ENCODE results near the gene RIN1.
"Not testable (repeated sequence)": the region's sequence is repeated elsewhere in the genome, so short reads cannot be mapped to it uniquely, and the experiment has no call there.

RIN1 gene

DNA sequence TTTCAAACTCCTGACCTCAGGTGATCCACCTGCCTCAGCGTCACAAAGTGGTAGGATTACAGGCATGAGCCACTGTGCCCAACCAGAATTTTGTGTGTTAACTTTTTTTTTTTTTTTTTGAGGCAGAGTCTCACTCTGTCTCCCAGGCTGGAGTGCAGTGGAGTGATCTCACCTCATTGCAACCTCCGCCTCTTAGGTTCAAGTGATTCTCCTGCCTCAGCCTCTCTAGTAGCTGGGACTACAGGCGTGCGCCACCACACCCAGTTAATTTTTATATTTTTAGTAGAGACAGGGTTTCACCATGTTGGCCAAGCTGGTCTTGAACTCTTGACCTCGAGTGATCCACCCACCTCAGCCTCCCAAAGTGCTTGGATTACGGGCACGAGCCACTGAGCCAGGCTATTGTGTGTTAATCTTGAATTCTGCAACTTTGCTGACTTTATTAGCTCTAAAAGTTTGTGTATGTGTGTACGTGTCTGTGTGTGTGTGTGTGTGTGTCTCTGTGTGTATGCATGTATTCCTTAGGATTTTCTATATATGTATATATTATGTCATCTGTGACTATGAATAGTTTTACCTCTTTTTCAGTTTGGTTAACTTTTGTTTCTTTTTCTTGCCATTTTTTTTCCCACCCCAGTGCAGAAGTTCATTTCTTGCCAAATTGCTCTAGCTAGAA, 14.5 kb upstream of the RIN1 start:
- not testable (repeated sequence) for DNase-seq

DNA sequence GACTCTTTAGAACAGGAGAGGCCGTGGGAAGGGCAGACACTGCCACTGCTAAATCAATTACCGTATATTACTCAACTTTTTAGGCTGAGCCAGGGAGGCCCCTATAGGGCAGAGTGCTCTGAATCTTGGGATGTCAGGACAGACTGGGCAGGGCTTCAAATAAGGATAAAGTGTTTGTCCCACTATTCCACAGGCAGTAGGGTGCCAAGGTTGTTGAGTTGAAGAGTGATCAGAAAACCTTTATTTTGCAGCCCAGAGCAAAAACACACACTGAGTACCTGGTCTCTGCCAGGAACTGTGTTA, 12.8 kb upstream of the RIN1 start:
- no peak for DNase-seq

DNA sequence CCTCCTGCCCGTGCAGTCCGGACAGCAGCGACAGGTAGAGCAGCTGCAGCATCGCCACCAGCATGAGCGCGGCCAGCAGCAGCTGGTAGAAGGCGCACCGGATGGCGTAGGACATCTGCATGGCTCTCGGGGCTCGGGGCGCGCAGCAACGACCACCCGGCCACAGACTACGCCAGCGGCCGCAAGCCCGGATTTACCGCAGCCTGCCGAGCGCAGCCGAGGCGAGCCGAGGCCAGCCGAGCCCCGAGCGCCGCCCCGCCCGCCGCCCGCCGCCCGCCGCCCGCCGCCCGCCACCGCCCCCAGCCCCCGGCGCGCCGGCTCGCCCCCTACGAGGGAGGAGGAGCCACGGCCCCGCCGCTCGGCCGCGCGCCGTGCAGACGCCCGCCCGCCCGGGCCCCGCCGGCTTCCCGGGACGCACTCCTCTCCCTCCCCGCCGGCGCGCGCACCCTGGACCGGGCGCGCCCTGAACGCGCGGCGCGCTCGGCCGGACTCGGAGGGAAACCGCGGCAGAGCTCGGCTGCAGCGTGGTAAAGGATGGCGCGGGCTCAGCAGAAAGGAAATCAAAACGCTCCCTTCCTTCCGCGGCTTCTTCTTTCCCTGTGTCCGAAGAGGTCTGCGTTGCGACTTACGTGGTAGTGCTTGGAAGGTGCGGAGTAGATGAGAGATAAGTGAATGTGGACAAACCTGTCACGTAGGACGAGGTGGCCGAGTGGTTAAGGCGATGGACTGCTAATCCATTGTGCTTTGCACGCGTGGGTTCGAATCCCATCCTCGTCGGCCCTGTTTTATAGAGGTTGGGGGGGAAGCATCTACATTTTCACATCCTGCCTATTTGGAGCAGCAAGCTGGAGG, 11.4 kb upstream of the RIN1 start, which contains the start of gene B4GAT1:
Gene B4GAT1 (minus strand): TSS at position 205 of the 852 bp plus-strand sequence. CDS start 84 bp downstream, at position 121.
- peak; percentile 97 for DNase-seq

DNA sequence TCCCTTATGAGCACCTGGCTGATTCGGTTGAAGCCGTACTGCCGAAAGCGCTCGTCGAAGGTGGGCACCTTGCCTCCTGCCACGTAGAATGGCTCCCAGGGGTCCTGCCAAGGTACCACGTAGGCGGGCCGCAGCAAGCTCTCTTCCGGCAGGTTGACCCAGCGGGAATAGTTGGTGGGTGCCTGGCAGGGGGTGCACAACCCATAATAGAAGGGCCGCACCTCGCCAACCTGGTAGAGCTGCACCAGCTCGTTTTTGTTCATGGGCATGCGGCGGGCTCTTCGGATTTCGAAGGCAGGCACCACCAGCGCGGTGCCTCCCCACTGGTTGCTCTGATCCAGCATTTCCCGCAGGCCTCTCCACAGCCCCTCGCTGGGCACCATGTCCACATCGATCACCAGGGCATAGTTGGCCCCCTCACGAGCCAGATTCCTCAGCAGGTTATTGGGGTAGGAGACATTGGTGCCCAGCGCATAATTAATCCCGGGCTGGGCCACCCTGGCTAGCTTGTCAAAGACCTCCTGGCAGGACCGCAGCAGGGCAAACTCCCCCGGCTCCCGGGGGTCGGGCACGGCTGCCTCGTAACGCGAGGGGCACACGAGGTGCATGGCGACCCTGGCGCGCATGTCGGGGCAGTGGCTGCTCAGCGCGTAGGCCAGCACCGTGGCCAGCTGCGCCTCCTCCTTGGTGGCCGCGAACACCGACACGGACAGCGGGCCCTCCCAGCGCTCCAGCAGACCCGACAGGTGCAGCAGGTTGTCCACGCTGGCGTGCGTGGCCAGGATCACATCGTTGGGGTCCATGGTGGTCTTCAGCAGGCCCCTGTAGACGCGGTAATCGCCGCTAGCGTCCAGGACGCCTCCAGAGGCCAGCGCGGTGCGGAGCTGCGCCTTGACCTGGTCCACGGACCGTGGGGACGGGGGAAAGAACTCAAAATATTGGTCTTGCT, 10.5 kb upstream of the RIN1 start:
- DNase-seq = no peak

DNA sequence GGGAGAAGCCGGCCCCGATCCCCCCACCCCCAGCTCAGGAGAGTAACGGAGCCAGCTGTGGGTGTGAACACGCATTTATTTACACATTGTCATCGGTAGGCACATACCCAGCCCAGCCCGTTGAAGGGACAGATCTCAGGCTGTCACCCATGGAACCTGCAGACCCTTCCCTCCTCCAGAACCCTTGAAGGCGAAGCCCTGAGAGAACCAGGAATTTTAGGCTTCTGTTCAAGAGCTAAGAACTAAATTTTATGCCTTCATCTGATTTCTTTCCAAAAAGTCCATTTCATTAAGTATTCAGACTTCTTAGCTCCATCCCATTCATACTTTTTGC, 9.0 kb upstream of the RIN1 start:
- no peak for DNase-seq

DNA sequence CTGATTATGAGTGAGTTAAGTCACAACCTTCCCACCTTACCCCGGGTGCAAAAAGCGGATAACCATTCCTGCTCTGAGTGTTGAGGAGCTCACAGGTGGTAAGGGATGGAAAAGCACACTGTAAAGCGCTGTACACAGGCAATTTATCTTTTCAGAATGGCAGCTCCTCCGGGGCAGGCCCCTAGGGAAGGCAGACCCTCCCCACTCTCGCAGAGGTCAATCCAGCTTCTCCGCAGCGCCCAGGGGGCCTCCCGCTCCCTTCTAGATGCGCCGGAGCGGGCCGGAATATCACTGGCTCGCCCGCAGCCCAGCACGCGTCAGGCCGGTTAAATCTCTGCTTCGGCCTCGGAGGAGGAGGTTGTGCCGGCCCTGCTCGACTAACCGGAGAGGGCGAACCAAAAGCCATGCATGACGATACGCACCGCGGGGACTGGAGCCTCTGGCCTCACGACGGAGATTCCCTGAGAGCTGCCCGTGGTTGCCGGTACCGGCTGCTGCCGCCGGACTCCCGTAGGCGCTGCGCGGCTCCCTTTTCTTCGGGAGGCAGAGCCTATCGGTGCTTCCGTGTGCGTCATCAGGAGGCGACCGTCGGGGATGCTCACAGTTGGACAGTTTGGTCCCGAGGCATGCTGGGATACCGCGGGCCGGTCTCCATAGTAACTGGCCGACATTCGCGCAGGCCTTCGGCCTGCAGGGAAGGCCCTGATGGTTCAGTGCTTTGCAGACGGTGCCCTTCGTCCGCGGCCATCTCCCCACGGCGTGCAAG, 8.5 kb upstream of the RIN1 start, which contains the start of gene BRMS1:
Gene BRMS1 (minus strand): TSS at position 555 of the 766 bp plus-strand sequence. CDS start 2,870 bp downstream, outside the sequence.
- DNase-seq = peak; percentile 96

DNA sequence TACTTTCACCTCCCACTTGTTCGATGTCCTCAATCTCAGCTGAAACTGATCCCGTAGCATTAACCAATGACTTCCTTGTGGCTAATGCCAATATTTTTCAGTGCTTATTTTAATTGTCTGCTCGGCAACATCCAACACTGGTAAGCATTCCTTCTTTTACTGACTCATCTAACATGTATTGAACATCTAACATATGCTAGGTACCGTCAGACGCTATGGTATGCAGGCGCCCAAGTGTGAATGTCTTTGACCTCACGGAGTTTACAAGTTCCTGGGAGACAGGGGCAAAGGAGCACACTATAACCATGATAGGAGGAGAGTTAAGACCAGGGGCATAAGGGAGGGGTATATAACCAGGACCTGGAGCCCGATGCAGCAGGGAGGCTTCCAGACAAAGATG, 6.9 kb upstream of the RIN1 start:
- DNase-seq = no peak

DNA sequence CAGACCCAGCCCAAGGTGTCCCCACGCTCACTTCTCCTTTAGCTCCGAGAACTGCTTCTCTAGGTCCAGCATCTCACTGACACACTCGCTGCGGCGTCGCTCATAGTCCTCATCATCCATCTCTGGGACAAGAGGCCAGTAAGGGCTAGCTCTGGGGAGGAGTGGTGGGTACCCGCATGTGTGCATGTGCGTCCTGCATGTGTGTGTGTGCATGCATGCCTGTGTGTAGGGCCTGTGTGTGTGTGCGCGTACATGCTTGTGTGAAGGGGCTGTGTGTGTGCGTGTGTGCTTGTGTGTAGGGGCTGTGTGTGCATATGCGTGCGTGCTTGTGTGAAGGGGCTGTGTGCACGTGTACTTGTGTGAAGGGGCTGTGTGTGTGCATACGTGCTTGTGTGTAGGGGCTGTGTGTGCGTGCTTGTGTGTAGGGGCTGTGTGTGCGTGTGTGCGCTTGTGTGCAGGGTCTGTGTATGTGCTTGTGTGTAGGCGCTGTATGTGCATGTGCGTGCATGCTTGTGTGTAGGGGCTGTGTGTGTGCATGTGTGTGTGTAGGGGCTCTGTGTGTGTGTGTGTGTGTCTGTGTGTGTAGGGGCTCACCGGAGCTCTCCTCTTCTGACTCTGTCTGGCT, 5.4 kb upstream of the RIN1 start:
- no peak for DNase-seq

DNA sequence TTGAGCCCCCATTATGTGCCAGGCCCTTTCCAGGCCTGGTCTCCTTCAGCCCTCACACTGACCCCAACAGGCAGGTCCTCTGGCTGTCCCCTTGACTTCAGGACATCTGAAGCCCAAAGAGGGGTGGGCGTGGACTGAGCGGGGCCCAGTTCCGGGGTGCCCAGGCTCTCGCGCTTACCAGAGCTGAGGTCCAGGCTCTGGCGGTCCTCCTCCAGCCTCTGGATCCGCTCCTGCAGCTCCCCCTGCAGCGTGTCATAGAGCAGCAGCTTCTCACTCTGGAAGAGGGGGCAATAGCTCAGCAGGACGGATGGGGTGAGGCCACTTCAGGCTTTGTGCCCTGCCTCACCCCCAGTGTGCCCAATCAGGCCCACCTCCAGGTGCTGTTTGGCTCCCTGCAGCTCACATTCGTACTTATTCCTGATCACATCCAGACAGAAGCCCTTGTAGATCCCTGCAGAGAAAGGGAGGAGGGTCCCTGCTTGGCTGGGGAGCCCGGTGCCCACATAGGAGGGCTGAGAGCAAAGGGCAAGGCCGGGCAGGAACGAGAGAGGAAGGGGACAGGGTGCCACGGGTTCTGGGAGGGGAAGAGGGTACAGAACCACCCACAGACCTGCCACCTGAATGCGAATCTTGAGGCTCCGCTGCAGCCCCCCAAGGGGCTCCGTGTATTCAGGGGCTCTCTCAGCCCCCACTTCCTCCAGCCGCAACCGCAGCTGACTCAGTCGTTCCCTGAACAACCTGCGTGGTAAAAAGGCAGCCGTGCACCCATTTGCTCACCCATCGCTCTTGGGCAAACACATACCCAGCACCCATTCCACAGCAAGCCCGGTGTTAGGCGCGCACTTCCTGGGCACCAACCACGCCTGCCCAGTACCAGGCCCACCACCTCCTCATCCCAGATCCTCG, 4.6 kb upstream of the RIN1 start:
- DNase-seq = no peak

DNA sequence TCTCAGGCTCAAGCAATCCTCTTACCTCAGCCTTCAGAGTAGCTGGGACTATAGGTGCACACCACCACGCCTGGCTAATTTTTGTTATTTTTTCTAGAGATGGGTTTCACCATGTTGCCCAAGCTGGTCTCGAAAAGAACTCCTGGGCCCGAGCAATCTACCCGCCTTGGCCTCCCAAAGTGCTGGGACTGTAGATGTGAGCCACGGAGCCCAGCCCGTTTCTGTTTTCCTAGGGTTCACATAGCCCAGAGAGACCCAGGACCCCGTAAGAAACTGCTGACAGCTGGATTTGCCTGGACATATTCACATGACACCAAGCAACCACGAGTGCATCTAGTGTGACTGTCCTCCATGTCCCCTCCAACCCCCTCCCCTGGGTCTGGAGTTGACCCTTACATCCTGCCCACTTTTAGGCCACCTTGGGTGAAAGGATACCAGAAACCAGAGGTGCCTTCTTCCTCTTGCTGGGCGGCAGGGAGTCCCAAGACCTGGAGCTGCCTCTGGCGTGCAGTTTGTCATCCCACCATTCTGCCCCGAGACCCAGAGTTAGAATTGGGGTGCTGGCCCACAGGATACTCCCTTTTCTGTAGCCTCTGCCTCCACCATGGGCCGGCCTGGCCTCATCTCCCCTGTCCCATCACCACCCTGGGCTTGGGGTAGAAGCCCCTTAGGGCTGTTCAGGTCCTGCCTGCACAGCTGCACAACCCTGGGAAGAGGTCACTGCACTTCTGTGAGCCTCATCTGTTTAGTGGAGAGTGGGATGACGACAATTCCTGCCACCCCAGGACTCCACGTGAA, 3.7 kb upstream of the RIN1 start:
- DNase-seq = no peak

DNA sequence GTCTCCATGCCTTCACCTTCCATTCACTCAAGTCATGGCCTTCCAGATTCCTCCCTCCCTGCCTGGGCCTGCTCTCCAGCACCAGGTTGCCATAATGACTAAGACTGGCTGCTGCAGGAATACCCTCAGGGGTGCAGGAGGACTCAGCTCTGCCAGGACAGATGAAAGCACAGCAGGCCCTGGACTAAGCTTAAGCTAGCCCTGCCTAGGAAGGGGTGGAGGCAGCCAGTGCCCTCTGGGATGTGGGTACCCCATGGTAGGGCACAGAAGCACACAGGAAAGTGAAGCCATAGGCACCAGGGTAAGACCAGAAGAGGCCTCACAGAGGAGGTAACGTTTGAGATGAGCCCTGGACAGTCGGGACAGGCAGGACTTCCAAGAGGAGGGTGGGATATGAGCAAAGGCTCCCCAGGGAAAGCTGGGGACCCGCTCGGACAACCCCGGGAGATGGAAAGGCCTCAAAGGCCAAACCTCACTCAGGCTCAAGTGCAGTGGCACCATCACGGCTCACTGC, 3.0 kb upstream of the RIN1 start:
- no peak for DNase-seq

DNA sequence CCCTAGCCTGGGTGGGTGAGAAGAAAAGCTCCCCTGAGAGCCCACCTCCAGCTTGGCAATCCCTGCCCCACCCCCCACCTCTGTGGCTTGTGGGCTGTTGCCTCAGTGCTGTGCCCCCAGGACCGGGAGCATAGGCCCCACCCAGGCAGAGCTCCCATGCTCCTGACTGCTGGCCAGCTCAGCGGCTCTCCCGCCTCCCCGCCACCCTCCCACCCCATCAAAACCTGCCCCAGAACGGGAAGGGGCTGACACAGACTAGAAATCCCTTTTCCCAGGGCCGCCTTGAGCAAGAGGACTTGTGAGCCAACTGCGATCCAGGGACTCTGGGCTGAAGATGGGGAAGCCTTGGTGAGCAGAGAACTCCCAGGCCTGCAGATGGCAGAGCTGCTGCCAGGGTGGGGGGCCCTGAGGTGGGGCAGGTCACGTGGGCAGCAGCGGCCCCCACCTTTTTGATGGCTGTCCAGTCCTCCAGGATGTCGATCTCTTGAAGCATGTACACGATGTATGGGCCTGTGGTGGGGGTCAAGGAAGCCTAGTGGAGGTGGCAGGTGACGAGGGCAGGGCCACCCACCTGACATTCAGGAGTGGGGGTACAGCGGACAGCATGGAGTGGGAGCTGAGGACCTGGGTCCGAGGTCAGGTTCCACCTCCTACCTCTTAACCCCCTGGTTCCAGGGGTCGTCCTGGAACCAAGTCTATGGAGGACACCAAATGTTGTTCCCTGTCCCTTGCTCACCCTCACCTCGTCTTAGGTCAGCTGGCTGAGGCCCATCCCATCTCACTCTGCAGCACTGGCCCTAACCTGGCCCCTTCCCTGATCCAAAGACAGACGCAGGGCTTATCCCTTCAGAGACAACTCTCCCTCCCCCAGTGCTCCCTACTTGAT, 2.3 kb upstream of the RIN1 start:
- no peak for DNase-seq

DNA sequence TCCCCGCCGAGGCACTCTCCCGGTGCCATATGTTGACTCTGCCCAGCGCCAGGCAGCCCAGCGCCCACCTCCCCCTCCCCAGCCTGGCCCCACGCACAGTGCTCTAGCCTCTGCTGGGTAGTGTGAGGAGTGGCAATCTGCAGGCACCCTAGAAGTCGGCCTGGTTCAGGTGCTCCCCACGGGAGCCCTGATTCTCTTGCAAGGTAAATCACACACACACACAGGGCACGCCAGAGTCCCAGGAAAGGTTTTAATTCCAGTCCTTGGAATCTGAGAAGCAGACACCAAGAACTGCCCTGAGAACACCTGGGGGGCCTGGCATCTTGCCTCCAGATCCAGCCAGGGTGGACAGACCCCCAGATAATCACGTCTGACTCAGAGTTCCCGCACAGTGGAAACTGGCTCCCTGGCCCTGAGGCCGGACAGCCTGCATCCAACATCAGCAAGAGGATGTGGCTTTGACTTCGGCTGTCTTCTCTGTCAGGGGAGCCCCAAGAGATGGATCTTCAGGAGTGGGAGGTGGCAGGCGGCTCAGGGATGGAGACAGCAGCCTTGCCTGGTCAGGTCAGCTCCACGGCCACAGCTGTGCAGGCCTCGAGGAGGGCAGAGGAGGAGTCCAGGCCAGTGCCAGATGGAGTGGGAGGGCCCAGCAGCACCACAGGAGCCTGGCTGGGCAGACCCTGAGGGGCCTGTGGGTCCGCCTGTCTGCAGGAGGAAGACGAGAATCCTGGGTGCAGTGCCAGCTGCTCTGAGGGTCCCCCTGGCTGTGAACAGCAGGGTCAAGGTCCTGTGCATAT, 1.1 kb upstream of the RIN1 start:
- DNase-seq = no peak

DNA sequence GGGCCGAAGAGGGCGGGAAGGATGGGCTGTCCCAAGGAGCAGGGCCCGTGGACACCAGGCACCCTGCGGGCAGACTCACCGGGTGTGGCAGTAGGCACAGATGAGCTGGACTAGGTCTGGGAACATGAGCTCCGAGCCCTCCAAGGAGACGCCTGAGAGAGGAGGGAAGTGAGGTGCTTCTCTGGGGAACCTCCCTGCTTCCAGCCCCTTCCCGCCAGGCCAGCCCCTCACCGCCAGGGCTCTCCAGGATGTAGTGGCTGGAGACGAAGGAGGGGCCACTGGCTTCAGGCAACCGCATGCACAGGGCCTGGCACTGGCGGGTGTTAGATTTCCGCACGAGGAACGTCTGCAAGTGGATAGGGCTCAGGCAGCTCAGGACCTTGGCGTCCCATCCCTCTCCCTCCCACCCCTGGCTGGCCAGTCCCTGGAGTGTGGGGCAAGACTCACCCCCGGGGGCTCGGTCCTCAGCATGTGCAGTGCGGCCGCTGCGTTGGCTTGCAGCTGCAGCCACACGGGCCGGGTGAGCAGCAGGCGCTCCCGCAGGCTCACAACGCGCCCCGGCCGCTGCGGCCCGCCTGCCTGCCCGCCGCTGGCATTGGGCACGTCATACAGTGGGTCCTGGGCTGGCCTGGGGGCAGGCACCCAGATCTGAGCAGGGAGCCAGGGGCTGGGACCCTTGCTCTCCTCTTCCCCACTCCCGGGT, 552 bp downstream of the RIN1 start:
- no peak for DNase-seq

DNA sequence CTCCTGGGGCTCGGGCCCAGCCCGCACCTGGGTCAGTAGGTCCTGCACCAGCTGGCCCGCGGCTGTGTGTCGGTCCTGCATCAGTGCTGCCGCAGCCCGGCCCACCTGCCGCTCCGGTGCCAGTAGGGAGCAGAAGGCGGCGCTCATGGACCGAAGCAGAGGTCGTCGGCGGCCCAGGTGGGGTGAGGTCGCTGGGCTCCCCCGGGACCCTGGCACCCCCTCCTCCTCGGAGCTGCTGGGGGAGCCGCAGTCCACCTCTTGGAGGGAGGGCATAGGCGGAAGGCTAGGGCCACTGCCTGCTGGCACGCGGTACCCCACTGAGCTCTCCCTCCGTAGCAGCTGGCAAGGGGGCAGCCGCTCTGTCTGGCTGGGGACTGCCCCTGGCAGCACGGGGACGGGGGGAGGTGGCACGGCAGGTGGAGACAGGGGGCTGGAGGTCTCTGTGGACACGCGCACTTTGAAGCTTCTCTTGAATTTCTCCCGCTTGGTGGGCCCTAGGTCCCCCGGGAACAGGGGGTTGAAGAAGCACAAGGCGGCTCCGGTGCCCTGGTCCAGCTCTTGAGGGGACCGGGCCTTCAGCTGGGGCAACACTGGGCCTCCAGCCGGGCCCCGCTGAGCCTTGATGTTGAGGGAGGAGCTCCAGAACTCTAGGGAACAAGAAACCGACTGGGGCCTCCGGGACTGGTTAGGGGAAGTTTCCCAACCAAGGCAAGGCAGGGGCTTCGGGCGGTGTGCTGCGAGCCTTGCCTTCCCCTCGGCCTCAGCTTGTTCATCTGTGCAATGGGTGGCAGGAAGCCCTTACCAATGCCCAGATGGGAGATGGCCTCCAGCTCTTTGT, 1.4 kb downstream of the RIN1 start:
- no peak for DNase-seq

DNA sequence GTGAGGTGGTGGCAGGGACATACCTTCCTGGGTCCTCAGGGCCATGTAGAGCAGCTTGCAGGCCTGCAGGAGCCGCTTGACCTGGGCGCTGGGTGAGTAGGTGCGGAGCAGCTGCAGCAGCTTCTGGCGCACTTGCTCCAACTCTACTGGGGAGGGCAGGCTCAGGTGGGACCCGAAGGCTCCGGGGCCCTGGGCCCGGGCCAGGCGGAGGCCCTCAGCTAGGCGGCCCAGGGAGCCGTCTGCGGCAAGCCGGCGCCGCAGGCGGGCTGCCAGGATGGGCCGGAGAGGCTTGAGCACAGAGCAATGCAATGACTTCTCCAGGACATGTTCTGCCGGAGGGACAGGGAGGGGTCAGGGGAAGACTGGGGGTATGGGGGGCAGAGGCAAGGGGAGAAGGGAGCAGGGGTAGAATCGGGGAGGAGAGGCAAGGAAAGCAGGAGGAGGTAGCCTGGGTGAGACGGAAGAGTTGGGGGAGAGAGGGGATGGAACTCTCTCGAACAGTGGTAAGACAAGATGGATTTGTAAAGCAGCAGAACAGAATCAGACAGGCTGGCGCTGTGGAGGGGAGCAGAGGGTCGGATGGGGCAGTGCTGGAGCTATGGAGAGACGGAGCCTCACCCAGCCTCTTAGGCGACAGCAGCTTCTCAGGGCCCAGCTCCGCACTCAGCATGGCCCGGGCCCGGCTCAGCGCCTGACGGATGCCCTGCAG, 2.2 kb downstream of the RIN1 start:
- no peak for DNase-seq
